NK-92 treated with Interleukin-12 subunit alpha and Interleukin-12 subunit beta, amount 100 ng/mL, for 24 hours (cell line): ENCODE results near the gene MST1R.

Experiments
- DNase-seq: peaks from one replicate; lab custom pipeline; 2025; lab: John Stamatoyannopoulos, UW

Gene MST1R

GRCh38 chr3:49839193-49839809 is 64.4 kb downstream of the MST1R start:
- peak; percentile 19 for DNase-seq
